Measurements from ENCODE around the gene TRAF1. TPM values are rescaled to one million over a fixed set of nuclear protein-coding genes. Genes with fewer than 3 reads are reported as not detected.
A peak's percentile ranks its signal among the peaks of the same experiment; 100 is the strongest.

The TRAF1 gene
- total and polyA plus RNA-seq, 10 of the 15 experiments (the other 5 are each of a cell fraction or from before 2014, with no cell fraction given): 13.8 to 163 (median 128) TPM

DNA sequence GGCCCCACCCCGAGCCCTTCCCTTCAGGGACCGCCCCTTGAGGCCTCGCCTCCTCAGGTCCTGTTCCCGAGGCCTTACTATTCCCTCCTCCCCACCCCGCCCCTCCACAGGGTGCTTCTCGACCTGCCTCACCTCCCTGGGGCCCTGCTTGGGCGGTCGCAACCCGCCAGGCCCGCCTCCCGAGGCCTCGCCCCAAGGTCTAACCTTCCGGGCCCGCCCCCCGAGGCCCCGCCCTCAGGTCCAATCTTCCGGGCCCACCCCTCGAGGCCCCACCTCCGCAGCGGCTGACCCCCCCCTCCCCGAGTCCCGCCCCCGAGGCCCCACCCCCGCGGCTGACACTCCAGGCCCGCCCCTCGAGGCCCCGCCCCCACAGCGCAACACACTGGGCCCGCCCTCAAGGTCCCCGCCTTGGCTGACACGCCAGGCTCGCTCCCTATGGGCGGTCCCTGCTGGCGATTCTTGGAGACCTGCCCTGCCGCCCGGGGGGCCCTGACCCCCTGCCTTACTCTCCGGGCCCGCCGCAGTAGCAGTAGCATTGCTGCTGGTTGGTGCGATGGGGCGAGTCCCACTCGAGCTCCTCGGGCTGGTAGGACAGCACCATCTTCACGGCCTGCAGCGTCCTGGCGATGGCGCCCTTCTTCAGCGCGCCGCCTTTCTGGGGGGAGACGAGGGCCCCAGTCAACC lies 57.8 kb downstream of the TRAF1 start (continued):
- TF ChIP-seq, protein P1, sequence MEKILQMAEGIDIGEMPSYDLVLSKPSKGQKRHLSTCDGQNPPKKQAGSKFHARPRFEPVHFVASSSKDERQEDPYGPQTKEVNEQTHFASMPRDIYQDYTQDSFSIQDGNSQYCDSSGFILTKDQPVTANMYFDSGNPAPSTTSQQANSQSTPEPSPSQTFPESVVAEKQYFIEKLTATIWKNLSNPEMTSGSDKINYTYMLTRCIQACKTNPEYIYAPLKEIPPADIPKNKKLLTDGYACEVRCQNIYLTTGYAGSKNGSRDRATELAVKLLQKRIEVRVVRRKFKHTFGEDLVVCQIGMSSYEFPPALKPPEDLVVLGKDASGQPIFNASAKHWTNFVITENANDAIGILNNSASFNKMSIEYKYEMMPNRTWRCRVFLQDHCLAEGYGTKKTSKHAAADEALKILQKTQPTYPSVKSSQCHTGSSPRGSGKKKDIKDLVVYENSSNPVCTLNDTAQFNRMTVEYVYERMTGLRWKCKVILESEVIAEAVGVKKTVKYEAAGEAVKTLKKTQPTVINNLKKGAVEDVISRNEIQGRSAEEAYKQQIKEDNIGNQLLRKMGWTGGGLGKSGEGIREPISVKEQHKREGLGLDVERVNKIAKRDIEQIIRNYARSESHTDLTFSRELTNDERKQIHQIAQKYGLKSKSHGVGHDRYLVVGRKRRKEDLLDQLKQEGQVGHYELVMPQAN (conservative IDR thresholded peaks at IDR 0.05): peak; percentile 64
- TF ChIP-seq ASH2L (IDR thresholded peaks at IDR 0.05; ENCODE audit: borderline replicate concordance, low read depth) (no peak), ZNF217 (IDR thresholded peaks at IDR 0.05) (no peak), PAX8 (IDR thresholded peaks at IDR 0.05) (no peak), FOS (IDR thresholded peaks at IDR 0.05; ENCODE audit: borderline replicate concordance, extremely low read depth, insufficient read length) (no peak), HDAC6 (IDR thresholded peaks at IDR 0.05; ENCODE audit: unreplicated experiment) (no peak), CHD1 (IDR thresholded peaks at IDR 0.05; ENCODE audit: low read depth, low read length) (no peak), ZNF207 (IDR thresholded peaks at IDR 0.05; ENCODE audit: borderline replicate concordance) (no peak; the same call in 1 of the 2 replicates), CBX3 (IDR thresholded peaks at IDR 0.05; ENCODE audit: borderline replicate concordance, low read depth) (no peak), EZH2 (IDR thresholded peaks at IDR 0.05; ENCODE audit: borderline replicate concordance, control insufficient read depth, low read depth, low read length) (no peak), TCF7 (IDR thresholded peaks at IDR 0.05; ENCODE audit: borderline replicate concordance) (no peak), NBN (IDR thresholded peaks at IDR 0.05) (peak; percentile 73; the same call in 1 of the 2 replicates), JUND (IDR thresholded peaks at IDR 0.05; ENCODE audit: low read depth, low read length) (no peak), GABPA (IDR thresholded peaks at IDR 0.05; ENCODE audit: low read depth) (no peak), BHLHE40 (IDR thresholded peaks at IDR 0.05; ENCODE audit: borderline replicate concordance in 1 of 2, low read depth in 2 of 2, low read length in 1 of 2) (peak; percentile 44 to 64; a peak in 3 of 4 replicates), NFYA (IDR thresholded peaks at IDR 0.05; ENCODE audit: borderline replicate concordance, low read depth, low read length) (no peak), HCFC1 (IDR thresholded peaks at IDR 0.05; ENCODE audit: low read length) (no peak), RCOR1 (conservative IDR thresholded peaks at IDR 0.05; ENCODE audit: low read depth, low read length) (no peak)
- TF ChIP-seq, protein P2, sequence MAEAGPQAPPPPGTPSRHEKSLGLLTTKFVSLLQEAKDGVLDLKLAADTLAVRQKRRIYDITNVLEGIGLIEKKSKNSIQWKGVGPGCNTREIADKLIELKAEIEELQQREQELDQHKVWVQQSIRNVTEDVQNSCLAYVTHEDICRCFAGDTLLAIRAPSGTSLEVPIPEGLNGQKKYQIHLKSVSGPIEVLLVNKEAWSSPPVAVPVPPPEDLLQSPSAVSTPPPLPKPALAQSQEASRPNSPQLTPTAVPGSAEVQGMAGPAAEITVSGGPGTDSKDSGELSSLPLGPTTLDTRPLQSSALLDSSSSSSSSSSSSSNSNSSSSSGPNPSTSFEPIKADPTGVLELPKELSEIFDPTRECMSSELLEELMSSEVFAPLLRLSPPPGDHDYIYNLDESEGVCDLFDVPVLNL (IDR thresholded peaks at IDR 0.05; ENCODE audit: low read depth, low read length): no peak
- TF ChIP-seq, protein P3, sequence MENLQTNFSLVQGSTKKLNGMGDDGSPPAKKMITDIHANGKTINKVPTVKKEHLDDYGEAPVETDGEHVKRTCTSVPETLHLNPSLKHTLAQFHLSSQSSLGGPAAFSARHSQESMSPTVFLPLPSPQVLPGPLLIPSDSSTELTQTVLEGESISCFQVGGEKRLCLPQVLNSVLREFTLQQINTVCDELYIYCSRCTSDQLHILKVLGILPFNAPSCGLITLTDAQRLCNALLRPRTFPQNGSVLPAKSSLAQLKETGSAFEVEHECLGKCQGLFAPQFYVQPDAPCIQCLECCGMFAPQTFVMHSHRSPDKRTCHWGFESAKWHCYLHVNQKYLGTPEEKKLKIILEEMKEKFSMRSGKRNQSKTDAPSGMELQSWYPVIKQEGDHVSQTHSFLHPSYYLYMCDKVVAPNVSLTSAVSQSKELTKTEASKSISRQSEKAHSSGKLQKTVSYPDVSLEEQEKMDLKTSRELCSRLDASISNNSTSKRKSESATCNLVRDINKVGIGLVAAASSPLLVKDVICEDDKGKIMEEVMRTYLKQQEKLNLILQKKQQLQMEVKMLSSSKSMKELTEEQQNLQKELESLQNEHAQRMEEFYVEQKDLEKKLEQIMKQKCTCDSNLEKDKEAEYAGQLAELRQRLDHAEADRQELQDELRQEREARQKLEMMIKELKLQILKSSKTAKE (IDR thresholded peaks at IDR 0.05; ENCODE audit: low read depth, poor library complexity, severe bottlenecking): no peak
- TF ChIP-seq, protein P4, sequence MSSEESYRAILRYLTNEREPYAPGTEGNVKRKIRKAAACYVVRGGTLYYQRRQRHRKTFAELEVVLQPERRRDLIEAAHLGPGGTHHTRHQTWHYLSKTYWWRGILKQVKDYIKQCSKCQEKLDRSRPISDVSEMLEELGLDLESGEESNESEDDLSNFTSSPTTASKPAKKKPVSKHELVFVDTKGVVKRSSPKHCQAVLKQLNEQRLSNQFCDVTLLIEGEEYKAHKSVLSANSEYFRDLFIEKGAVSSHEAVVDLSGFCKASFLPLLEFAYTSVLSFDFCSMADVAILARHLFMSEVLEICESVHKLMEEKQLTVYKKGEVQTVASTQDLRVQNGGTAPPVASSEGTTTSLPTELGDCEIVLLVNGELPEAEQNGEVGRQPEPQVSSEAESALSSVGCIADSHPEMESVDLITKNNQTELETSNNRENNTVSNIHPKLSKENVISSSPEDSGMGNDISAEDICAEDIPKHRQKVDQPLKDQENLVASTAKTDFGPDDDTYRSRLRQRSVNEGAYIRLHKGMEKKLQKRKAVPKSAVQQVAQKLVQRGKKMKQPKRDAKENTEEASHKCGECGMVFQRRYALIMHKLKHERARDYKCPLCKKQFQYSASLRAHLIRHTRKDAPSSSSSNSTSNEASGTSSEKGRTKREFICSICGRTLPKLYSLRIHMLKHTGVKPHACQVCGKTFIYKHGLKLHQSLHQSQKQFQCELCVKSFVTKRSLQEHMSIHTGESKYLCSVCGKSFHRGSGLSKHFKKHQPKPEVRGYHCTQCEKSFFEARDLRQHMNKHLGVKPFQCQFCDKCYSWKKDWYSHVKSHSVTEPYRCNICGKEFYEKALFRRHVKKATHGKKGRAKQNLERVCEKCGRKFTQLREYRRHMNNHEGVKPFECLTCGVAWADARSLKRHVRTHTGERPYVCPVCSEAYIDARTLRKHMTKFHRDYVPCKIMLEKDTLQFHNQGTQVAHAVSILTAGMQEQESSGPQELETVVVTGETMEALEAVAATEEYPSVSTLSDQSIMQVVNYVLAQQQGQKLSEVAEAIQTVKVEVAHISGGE (CRISPR knock-in tag; IDR thresholded peaks at IDR 0.05): no peak
